HS-27A (cell line): ENCODE data around the gene B9D2.
A peak's percentile ranks its signal among the peaks of the same experiment; 100 is the strongest.
"Not testable (repeated sequence)": the region's sequence is repeated elsewhere in the genome, so short reads cannot be mapped to it uniquely, and the experiment has no call there.

ENCODE experiments used
- DNase-seq: peaks from one replicate; pipeline ENCODE4 v3.0.0-alpha.2; 2012; ENCODE audit warnings: low read depth, missing footprints

B9D2 gene

DNA sequence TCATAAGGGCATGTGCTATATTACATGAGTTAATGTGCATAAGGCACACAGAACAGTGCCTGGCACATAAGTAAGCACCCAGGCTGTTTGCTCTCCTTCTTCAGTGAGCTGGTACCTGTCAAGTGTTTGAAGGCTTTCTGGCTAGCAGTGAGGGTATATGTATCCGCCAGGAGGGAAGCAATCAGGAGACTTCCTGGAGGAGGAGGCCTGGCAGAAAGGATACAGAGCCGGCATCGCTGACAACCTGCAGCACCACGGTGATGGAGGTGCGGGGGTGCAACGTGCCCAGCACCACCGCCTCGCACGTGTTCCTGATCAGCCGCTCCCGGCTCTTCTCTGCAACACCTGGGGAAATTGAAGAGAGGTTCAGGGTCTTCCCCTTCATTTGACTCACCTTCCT is 27.7 kb upstream of the B9D2 start:
- no peak for DNase-seq

DNA sequence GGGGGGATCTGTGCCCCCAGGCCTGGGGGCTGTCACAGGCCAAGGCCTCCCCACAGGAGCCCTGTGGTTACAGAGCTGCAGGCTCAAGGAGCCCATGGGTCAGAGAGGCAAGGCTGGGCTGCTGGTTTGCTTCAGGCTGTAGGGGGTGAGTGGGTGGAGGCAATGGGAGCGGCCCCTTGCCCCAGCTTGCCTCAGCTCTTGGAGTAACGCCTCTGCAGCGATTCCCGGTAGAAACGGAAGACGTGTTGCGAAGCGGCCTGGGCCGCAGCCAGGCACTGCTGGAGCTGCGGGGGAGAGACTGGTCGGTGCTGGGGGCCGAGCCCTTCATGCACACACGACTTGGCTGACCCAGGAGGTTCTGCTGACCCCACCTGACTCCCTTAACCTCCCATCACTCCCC is 22.5 kb upstream of the B9D2 start:
- no peak for DNase-seq

DNA sequence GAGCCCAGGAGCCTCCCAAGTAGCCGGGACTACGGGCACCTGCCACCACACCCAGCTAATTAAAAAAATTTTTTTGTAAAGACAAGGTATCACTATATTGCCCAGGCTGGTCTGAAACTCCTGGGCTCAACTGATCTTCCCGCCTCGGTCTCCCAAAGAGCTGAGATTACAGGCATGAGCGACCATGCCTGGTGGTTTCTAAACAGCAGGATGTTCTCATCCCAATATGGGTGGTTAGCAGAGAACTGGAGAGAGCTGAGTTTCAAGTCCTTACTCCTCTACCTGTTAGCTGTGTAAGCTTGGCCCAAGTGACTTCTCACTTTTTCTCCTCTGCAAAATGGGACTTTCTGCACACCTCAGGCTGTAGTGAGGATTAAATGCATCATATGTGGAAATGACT is 20.4 kb upstream of the B9D2 start:
- no peak for DNase-seq

DNA sequence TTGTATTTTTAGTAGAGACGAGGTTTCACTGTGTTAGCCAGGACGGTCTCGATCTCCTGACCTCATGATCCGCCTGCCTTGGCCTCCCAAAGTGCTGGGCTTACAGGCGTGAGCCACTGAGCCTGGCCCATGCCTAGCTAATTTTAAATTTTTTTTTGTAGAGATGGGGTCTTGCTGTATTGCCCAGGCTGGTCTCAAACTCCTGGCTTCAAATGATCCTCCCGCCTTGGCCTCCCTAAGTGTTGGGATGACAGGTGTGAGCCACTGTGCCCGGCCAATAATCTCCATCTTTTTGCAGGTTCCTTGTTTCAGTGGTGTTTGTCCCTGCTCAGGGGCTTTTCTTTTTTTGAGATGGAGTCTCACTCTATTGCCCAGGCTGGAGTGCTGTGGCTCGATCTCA is 17.6 kb upstream of the B9D2 start:
- not testable (repeated sequence) for DNase-seq

DNA sequence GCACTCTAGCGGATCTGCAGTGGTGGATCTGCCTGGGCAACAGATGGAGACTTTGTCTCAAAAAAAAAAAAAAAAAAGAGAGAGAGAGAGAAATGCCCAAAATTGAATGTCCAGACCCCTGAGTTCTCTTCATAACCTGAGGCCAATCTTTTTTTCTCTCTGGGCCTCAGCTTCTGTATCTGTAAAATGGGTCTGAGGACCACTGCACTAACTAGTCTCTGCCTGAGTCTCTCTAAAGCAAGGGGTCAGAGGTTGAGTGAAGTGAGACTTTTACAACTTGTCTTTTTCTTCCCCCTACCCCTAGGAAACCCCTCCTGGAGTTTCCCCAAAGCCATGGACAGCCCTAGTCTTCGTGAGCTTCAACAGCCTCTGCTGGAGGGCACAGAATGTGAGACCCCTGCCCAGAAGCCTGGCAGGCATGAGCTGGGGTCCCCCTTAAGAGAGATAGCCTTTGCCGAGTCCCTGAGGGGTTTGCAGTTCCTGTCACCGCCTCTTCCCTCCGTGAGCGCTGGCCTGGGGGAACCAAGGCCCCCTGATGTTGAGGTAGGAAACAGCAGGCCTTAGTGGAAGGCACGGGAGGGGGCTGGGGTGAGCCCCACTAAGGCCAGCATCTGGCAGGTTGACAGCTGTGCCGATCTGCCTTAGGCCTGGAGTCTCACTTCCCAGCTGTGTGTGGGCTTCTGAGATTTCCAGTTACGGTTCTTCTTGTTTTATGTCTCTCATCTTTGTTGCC is 14.2 kb upstream of the B9D2 start:
- no peak for DNase-seq

DNA sequence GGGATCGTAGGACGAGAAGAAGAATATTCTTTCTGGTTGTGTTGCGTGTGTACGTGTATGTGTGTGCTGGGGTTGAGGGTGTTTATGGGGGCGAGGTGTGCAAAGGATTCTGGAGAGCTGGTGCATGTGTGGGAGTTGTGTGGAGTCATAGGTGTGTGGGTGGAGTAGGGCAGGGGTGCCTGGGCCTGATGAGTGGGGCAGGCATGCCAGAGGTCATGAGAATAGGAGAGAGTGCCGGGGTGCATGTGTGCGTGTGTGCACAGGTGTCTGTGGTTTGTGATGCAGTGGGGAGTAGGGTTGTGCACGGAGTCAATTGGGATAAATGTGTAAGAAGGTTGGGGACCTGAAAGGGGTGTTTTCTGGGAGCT is 13.0 kb upstream of the B9D2 start:
- no peak for DNase-seq

DNA sequence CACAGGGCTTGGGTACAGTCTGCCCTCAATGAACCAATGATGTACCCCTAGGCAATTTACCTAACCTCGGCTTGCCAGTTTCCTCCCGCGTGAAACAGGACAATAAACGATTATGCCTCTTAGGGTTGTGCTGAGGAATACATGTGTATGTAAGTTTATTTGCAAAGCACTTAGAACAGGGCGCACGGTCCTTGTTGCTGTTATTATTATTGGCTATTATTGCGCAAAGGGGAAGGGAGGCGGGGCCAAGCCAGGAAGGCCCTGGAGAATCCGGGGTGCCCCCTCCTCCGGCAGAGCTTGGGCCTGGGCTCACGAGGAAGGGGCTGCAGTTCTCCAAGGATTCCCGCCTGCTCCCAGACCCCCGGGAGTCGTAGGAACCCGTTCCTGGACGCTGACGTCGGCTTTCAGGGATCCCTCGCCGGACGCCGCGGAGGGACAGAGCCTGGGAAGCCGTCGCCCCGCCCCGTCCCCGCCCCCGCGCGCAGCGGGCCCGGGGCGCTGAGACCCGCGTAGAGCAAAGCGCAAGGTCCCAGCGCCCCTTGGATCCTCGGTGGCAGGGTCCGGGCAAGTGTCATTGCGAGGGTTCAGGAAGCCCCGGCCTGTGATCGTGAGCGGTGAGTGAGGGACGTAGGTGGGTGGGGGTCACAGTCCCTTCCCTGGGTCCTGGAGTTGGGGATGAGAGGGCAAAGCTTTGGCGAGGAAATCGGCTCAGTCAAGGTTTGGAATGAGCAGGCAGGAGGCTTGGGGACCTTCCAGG is 12.5 kb upstream of the B9D2 start, which contains the start of gene TMEM91:
TMEM91 (plus strand) TSS at position 293 of the 757 bp plus-strand sequence. CDS start 1,777 bp downstream, outside the sequence.
- DNase-seq = no peak

DNA sequence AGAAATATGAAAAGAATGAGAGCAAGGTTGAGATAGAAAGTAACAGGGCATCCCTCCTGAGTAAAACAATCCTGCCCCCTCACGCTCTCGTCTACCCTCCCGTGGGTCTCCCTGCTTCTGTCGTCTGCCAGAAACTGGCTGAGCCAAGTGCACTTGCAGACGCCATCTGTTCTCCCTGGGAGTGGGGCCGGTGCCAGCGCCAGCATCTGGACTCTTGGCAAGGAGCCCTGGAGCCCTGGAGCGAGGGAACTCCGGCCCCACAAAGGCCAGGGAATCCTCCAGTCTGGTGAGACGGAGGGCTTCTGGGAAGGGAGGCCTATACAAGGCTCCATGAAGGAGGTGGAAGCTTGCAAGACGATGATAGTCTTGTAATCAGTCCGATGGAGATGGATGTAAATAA is 10.0 kb upstream of the B9D2 start:
- peak; percentile 68 for DNase-seq

DNA sequence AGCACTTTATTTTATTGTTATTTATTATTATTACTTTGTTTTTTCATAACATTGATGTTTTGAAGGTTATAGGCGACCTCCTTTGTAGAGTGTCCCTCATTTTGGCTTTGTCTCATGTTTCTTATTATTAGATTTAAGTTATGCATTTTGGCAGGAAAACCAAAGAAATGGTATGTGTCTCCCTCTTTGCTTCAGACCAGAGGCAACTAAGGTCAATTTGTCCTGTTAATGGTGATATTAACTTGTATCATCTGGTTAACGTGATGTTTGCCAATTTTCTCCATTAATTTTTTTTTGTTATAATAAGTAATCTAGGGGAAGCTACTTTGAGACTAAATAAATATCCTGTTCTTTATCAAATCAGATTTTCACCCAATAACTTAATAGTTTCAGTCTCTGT is 8.6 kb upstream of the B9D2 start:
- no peak for DNase-seq

DNA sequence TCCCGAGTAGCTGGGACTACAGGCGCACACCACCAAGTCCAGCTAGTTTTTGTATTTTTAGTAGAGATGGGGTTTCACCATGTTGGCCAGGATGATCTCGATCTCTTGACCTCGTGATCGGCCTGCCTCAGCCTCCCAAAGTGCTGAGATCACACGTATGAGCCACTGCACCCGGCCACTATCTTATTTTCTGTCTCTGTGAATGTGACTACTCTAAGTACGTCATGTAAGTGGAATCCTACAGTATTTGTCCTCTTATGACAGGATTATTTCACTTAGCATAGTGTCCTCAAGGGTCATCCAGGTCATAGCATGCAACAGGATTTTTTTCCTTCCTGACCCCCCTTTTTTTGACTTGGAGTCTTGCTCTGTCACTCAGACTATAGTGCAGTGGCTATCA is 7.6 kb upstream of the B9D2 start:
- no peak for DNase-seq

DNA sequence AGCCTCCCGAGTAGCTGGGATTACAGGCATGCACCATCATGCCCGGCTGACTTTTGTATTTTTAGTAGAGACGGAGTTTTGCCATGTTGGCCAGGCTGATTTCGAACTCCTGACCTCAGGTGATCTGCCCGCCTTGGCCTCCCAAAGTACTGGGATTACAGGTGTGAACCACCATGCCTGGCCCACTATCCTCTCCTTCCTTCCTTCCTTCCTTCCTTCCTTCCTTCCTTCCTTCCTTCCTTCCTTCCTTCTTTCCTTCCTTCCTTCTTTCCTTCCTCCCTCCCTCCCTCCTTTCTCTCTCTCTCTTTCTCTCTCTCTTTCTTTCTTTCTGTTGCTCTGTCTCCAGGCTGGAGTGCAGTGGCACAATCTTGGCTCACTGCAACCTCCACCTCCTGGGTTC is 7.2 kb upstream of the B9D2 start:
- DNase-seq = not testable (repeated sequence)

DNA sequence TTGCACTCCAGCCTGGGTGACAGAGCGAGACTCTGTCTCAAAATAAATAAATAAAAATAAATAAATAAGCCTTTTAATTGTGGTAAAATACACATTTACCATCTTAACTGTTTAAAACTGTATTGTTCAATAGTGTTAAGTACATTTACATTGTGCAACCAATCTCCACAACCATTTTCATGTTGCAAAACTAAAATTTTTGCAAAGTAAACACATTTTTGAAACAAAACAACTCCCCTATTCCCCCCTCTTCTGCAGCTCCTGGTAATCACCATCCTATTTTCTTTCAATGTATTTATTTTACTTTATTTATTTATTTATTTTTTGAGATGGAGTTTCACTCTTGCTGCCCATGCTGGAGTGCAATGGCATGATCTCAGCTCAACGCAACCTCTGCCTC is 5.8 kb upstream of the B9D2 start:
- no peak for DNase-seq

DNA sequence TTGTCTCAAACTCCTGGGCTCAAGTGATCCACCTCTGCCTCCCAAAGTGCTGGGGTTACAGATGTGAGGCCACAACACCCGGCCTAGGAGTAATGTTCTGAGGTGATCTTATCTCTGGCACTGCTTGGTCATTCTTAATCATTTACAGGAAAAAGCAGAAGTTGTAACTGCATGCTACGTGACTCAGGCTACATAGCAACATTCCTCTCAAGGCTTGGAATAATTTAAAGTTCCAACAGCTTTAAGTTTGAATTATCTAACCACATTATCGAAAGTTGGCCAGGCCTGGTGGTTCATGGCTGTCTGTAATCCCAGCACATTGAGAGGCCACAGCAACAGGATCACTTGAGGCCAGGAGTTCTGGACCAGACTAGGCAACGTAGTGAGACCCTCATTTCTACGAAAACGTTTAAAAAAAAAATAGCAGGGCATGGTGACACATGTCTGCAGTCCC is 3.9 kb upstream of the B9D2 start:
- peak; percentile 95 for DNase-seq

DNA sequence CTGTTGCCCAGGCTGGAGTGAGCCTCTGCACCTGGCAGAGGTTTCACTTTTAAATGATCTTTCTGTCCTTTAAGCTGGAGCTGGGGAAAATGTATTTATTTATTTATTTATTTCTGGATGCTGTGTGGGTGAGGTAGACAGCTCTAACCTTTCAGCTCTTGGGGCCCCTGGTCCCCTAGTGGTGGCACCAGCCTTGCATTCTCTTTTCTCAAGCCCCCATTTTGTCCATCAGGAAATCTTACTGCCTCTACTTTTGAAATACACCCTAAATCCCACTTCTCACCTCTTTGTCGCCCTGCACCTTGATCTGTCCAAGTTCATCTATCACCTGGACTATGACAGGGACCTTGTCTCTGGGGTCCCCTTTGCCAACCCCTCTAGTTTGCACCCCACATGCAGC is 2.1 kb upstream of the B9D2 start:
- DNase-seq = no peak

DNA sequence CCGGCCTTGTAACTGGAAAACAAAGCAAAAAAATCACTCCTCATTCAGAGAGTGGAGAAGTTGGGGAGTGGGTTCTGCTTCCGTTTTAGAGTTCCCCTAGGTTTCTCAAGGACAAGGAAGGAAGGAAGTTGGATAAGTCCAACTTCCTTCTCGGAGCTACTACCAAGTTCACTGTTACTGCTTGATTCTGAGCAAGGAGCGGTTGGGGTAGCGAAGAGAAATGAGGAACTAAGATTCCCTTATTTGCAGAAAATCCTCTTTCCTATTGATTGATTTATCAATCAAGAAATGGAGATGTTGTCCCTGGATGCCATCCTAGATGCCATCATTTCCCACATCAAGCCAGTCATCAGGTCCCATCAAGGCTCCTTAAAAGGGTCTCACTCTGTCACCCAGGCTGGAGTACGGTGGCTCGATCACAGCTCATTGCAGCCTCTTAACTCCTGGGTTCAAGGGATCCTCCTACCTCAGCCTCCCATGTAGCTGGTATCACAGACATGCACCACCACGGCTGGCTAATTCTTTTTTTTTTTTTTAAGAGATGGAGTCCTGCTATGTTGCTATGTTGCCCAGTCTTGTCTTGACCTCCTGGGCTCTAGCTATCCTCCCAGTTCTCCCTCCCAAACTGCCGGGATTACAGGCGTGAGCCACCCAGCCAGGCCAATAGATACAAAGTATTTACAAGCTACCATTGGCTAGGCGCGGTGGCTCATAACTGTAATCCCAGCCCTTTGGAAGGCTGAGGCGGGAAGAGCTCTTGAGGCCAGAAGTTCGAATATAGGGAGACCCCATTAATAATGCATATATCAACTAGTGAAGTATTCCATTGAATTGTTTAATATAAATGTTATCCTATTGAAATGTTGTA is 809 bp upstream of the B9D2 start:
- no peak for DNase-seq

DNA sequence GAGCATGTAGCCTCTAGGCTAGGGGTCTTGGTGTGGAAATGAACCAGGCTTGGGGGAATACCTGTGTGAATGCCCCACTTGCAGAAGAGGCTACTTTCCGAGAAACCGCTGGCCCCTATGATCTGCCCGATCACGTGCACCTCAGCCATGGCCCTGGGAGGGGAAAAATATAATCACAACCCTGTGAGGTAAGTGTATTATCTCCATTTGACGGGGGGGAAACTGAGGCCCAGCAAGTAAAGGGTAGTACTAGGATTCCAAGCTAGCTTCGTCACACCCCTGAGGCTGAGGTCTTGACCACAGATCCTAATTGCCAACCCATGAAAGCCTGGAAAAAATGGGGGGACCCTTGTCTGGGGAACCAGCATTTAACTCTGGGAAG is 587 bp downstream of the B9D2 start:
- DNase-seq = no peak

DNA sequence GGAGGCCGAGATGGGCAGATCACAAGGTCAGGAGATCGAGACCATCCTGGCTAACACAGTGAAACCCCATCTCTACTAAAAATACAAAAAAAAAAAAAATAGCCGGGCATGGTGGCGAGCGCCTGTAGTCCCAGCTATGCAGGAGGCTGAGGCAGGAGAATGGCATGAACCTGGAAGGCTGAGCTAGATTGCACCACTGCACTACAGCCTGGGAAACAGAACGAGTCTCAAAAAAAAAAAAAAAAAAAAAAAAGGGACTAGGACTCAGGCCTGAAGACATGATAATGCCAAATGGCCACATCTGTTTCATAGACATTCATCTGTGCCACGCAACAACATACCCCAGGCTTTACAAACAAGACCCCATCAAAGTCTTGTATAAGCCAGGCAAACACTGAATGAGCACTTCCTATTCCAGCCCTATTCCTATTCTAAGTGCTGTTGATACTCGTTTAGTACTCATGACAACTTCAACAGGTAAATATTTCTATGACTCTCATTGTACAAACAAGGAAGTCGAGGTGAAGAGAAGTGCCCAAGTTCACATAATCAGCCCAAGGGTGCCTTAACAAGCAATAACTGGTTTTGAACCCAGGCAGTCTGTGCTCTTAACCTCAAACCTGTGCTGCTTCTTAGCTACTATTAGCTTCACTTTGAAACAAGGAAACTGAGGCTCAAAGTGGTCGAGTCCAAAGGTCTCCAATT is 1.7 kb downstream of the B9D2 start:
- no peak for DNase-seq

DNA sequence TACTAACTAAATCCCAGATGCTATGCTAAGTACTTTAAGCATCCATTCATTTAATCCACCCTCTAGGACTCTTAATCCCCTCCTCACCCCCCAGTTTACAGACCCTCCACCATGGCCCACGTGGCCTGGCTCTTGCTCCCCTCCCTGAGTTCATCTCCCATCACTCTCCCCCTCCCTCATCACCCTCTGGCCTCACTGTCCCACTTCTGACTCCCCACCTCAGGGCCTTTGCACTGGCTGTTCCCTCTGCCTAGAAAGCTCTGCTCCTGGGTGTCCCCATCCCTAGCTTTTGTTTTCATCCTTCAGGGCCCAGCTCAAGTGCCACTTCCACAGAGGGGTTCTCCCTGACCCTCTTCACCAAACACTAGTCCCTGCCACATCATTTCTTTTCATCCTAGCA is 4.2 kb downstream of the B9D2 start:
- no peak for DNase-seq

DNA sequence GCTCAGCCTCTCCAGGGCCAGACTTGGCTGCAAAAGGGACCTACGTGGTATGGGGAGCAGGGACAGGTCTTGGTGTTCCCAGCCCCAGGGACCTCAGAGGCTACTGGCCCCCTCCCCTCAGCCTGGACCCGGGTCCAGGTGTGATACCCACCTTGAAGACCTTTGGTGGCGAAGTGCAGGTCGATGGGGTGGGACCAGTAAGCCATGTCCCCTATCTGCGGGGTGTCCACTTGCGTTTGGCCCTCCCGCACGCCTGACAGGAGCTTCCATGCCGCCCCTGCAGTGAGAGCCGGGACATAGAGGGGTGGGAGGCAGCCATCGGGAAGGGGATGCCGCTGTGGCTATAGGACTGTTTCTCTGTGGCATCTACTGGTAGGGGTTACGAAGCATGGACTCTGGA is 6.2 kb downstream of the B9D2 start:
- DNase-seq = no peak

DNA sequence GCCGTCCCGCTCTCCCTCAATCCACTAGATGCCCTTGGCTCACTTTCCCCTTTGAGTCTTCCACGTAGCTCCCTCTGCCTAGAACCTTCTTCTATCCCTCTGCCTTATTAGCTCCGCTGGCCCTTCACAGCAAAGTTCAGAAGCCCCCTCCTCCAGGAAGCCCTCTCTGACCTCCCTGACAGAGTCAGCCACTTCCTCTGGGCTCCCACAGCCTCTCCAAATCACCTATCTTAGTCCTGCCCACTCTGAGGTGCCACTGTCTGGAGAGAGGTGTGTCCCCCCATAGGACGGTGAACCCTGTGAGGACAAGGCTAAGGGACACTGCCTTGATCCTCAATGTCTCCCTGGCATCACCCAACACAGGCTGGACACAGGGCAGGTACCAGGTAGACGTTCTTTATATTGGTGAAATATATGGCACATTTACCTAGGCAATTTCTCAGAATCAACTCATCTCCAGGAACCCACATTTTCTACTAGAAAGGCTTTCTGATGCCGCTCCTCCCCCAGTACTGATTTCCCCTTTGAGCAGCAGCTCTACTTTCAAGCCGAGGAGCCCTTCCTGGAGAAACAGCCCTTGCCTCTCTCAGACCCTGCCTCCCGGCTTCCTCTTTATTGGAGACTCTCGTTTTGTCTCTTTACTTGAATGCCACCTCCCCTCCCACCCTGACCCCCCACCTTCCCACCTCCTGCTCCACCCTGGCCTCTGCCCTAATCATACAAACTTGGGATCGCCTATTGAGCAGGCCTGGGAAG is 6.8 kb downstream of the B9D2 start:
- no peak for DNase-seq

DNA sequence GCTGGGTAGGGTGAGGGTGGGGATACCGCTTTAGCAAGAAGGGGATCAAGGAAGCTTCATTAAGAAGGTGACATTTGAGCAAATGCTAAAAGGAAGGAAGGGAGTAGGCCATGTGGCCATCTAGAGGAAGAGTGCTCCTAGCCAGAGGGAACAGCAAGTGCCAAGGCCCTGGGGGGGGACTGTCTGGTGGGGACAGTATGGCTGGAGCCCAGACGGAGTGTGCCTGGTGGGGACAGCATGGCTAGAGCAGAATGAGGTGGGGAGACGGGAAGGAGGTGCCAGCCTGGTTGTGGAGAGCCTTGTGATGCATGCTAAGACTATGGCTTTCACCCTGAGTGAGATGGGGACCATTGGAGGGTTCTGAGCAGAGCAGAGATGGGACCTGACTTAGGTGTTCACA is 8.1 kb downstream of the B9D2 start:
- no peak for DNase-seq
